ENCODE measurements around the gene F12.

F12 gene

DNA sequence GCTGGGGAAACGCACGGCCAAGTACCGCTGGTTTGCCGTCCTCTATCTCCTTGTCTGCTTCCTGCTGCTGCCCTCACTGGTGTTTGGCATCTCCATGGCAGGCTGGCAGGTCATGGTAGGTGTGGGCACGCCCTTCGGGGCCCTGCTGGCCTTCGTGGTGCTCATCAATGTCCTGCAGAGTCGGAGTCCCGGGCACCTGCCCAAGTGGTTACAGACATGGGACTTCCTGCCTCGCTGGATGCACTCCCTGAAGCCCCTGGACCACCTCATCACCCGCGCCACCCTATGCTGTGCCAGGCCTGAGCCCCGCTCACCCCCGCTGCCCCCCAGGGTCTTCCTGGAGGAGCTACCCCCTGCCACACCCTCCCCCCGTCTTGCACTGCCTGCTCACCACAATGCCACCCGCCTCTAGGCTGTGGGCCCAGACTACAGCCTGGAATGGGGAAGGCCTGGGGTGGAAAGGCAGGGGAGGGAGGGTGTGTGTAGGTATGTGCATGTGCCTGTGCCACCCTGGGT lies 11.4 kb downstream of the F12 start:
- Histone ChIP-seq H3K4me1 (ENCODE audit: control insufficient read depth, insufficient read depth, low read length) (no peaks in the 10 kb centered on the region), H3K9me3 (ENCODE audit: control insufficient read depth, insufficient read depth, low read depth, low read length) (no peaks in the 10 kb centered on the region), H3K36me3 (ENCODE audit: control insufficient read depth in 2 of 2, insufficient read depth in 1 of 2, low read length in 2 of 2) (no peaks in the 10 kb centered on the region), H3K4me3 (ENCODE audit: low read depth, low read length) (no peak overlapping the region), H3K27ac (ENCODE audit: extremely low read depth, low read depth, low read length) (no peak overlapping the region)
- ChIA-PET POLR2A (no interaction called here), CTCF (interaction anchor here (0.6 kb wide), 1 partner anchor 12 kb away, joined by 3 read pairs; no protein-coding TSS in a partner anchor)
- TF ChIP-seq SETDB1 (IDR thresholded peaks at IDR 0.05; ENCODE audit: insufficient read length, low read length) (no peak), GLIS2 (tag by site-specific recombination; IDR thresholded peaks at IDR 0.05) (0 out of 2 replicates have a peak, but pooled peaks have one; percentile 17)

DNA sequence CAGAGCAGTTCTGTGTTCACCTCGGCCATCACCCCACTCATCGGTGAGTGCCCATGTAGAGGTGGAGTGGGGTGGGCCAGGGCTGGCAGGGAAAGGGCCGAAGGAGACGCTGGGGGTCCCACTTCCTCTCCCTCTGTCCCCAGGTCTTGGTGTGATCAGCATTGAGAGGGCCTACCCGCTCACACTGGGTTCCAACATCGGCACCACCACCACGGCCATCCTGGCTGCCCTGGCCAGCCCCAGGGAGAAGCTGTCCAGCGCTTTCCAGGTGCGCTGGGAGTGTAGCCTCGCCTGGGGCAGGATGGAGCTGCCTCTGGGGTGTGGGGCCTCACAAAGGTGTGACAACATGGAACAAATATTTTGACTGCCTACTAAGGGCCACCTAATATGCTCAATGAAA lies 12.6 kb downstream of the F12 start:
- Histone ChIP-seq H3K4me3 (ENCODE audit: low read depth, low read length) (no peak overlapping the region), H3K4me1 (ENCODE audit: control insufficient read depth, insufficient read depth, low read length) (no peaks in the 10 kb centered on the region), H3K9me3 (ENCODE audit: control insufficient read depth, insufficient read depth, low read depth, low read length) (no peaks in the 10 kb centered on the region), H3K27ac (ENCODE audit: extremely low read depth, low read depth, low read length) (no peak overlapping the region), H3K36me3 (ENCODE audit: control insufficient read depth in 2 of 2, insufficient read depth in 1 of 2, low read length in 2 of 2) (no peaks in the 10 kb centered on the region)
- POLR2A ChIA-PET: no interaction called here
- CTCF ChIA-PET: interaction anchor here (0.5 kb wide), 1 partner anchor 69 kb away, joined by 4 read pairs; no protein-coding TSS in a partner anchor
- TF ChIP-seq RBAK (tag by site-specific recombination; IDR thresholded peaks at IDR 0.05) (no peak), ZNF23 (tag by site-specific recombination; IDR thresholded peaks at IDR 0.05; ENCODE audit: borderline replicate concordance) (no peak), ZNF791 (tag by site-specific recombination; IDR thresholded peaks at IDR 0.05) (no peak), ZNF433 (tag by site-specific recombination; IDR thresholded peaks at IDR 0.05; ENCODE audit: low read depth) (no peak), MYNN (tag by site-specific recombination; IDR thresholded peaks at IDR 0.05; ENCODE audit: borderline replicate concordance) (no peak), PRDM1 (tag by site-specific recombination; IDR thresholded peaks at IDR 0.05) (no peak), FEZF1 (tag by site-specific recombination; IDR thresholded peaks at IDR 0.05) (no peak), ZNF555 (tag by site-specific recombination; conservative IDR thresholded peaks at IDR 0.05) (no peak), SP7 (tag by site-specific recombination; IDR thresholded peaks at IDR 0.05) (no peak), ZBTB17 (tag by site-specific recombination; IDR thresholded peaks at IDR 0.05) (no peak), BCL11B (tag by site-specific recombination; IDR thresholded peaks at IDR 0.05; ENCODE audit: low read depth) (no peak), SCRT1 (tag by site-specific recombination; IDR thresholded peaks at IDR 0.05; ENCODE audit: borderline replicate concordance) (no peak)
- TF ChIP-seq, protein P1, sequence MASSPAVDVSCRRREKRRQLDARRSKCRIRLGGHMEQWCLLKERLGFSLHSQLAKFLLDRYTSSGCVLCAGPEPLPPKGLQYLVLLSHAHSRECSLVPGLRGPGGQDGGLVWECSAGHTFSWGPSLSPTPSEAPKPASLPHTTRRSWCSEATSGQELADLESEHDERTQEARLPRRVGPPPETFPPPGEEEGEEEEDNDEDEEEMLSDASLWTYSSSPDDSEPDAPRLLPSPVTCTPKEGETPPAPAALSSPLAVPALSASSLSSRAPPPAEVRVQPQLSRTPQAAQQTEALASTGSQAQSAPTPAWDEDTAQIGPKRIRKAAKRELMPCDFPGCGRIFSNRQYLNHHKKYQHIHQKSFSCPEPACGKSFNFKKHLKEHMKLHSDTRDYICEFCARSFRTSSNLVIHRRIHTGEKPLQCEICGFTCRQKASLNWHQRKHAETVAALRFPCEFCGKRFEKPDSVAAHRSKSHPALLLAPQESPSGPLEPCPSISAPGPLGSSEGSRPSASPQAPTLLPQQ (tag by site-specific recombination; IDR thresholded peaks at IDR 0.05): no peak

DNA sequence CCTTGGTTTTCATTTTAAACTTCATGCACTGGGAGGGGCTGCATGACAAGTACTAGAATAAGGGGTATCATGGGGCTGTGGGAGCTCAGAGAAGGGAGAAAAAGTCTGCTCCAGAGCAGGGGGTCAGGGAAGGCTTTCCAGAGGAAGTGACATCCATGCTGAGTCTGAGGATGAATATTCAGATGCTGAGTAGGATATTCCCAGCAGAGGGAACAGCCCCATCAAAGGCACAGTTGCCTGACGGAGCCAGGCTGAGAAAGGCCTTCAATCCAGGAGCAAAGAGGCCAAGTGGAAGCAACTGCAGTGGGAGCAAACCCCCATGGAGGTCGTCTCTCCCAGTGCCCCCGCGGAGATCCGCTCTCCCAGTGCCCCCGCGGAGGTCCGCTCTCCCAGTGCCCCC lies 13.3 kb downstream of the F12 start:
- Histone ChIP-seq H3K36me3 (ENCODE audit: control insufficient read depth in 2 of 2, insufficient read depth in 1 of 2, low read length in 2 of 2) (no peaks in the 10 kb centered on the region), H3K4me3 (ENCODE audit: low read depth, low read length) (no peak overlapping the region), H3K9me3 (ENCODE audit: control insufficient read depth, insufficient read depth, low read depth, low read length) (no peaks in the 10 kb centered on the region), H3K4me1 (ENCODE audit: control insufficient read depth, insufficient read depth, low read length) (no peaks in the 10 kb centered on the region), H3K27ac (ENCODE audit: extremely low read depth, low read depth, low read length) (no peak overlapping the region)
- CTCF ChIA-PET: interaction anchor here (0.6 kb wide), 1 partner anchor 94 kb away, joined by 5 read pairs; no protein-coding TSS in a partner anchor
- POLR2A ChIA-PET: no interaction called here
- TF ChIP-seq KLF7 (tag by site-specific recombination; IDR thresholded peaks at IDR 0.05; ENCODE audit: borderline replicate concordance) (no peak), IKZF3 (tag by site-specific recombination; IDR thresholded peaks at IDR 0.05) (0 out of 2 replicates have a peak, but pooled peaks have one; percentile 14), ZIC2 (tag by site-specific recombination; IDR thresholded peaks at IDR 0.05) (0 out of 2 replicates have a peak, but pooled peaks have one; percentile 23), ZBTB1 (tag by site-specific recombination; IDR thresholded peaks at IDR 0.05) (no peak), GLIS1 (tag by site-specific recombination; IDR thresholded peaks at IDR 0.05) (peak; percentile 26; the same call in 1 of the 2 replicates)

Measured in HEK293 (cell line).